Esophagus squamous epithelium (tissue), 4 donors: ENCODE measurements around the gene MKRN2OS.

Source experiments
- POLR2A ChIP-seq, 4 donors: fragments of 450-650 bp; IDR thresholded peaks; one replicate each; pipeline ENCODE4 v1.6.1; 2017; ENCODE audit warnings: antibody characterized with exemption in 4 of 4, mild to moderate bottlenecking in 4 of 4, moderate library complexity in 3 of 4
- TF ChIP-seq, protein P1 (sequence below), 6 experiments: fragments of 450-650 bp in 4 of 6; fragments of 200-600 bp in 2 of 6; sonication (generic) in 2 of 6; IDR thresholded peaks; one replicate each; pipeline ENCODE4 v1.5.1; 2016 to 2019; ENCODE audit warnings: antibody characterized with exemption in 6 of 6, mild to moderate bottlenecking in 4 of 6, moderate library complexity in 4 of 6

GRCh38 chr3:12549971-12550760 lies 4.9 kb upstream of the MKRN2OS start:
- TF ChIP-seq POLR2A (IDR thresholded peaks at IDR 0.05): no peak
- TF ChIP-seq, protein P1, sequence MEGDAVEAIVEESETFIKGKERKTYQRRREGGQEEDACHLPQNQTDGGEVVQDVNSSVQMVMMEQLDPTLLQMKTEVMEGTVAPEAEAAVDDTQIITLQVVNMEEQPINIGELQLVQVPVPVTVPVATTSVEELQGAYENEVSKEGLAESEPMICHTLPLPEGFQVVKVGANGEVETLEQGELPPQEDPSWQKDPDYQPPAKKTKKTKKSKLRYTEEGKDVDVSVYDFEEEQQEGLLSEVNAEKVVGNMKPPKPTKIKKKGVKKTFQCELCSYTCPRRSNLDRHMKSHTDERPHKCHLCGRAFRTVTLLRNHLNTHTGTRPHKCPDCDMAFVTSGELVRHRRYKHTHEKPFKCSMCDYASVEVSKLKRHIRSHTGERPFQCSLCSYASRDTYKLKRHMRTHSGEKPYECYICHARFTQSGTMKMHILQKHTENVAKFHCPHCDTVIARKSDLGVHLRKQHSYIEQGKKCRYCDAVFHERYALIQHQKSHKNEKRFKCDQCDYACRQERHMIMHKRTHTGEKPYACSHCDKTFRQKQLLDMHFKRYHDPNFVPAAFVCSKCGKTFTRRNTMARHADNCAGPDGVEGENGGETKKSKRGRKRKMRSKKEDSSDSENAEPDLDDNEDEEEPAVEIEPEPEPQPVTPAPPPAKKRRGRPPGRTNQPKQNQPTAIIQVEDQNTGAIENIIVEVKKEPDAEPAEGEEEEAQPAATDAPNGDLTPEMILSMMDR (IDR thresholded peaks at IDR 0.05): no peak
